IMR-90 (cell line): ENCODE data around the gene OXLD1. TPM values are rescaled to one million over a fixed set of nuclear protein-coding genes. Genes with fewer than 3 reads are reported as not detected.

Source experiments
- ATAC-seq: fragments of 200-7000 bp; cut with Tn5 transposase; 2 replicates; pipeline ENCODE4 v1.9.1; 2020; ENCODE audit warnings: low read depth, mild to moderate bottlenecking, moderate library complexity
- BruUV-seq: library from RNA; stranded (reverse); fragments of 400-500 nt; replicated peaks from 2 replicates; lab custom pipeline; 2021; lab: Mats Ljungman, UMichigan
- CTCF ChIA-PET: fragments of 300-600 bp; formaldehyde crosslinking; extraction: SDS; loops from one replicate; lab custom pipeline; 2021; ENCODE audit warnings: antibody characterized with exemption; lab: Yijun Ruan, JAX
- POLR2A ChIA-PET: fragments of 300-600 bp; sonication (Branson Sonifier 250); formaldehyde crosslinking; loops from one replicate; lab custom pipeline; 2022; ENCODE audit warnings: antibody characterized with exemption; ENCODE audit not compliant: unreplicated experiment; lab: Charles Lee
- DNase-seq: peaks from one replicate; pipeline ENCODE4 v3.0.0; 2013
- H2AFZ ChIP-seq: replicated peaks from 2 replicates; pipeline ENCODE3; 2013; ENCODE audit warnings: low read length, mild to moderate bottlenecking; ENCODE audit not compliant: poor library complexity
- H2AK5ac ChIP-seq: 2 replicates; pipeline ENCODE4 v1.6.1; 2013; ENCODE audit warnings: low read depth, low read length, inconsistent platforms
- H2AK9ac ChIP-seq: replicated peaks from 2 replicates; pipeline ENCODE3; 2013; ENCODE audit warnings: mild to moderate bottlenecking, low read depth, low read length, moderate library complexity; ENCODE audit not compliant: poor library complexity
- H2BK120ac ChIP-seq: 2 replicates; pipeline ENCODE4 v1.6.1; 2013; ENCODE audit warnings: low read depth, low read length, inconsistent platforms
- H2BK15ac ChIP-seq: 3 replicates; pipeline ENCODE4 v1.6.1; 2013; ENCODE audit warnings: low read depth, low read length, inconsistent platforms
- H2BK20ac ChIP-seq: 2 replicates; pipeline ENCODE4 v1.6.1; 2013; ENCODE audit warnings: low read depth, mild to moderate bottlenecking, inconsistent platforms, low read length, moderate library complexity
- H2BK5ac ChIP-seq: 2 replicates; pipeline ENCODE4 v1.6.1; 2013; ENCODE audit warnings: mild to moderate bottlenecking, low read depth, low read length, inconsistent platforms; ENCODE audit not compliant: poor library complexity, severe bottlenecking
- H3K14ac ChIP-seq: replicated peaks from 2 replicates; pipeline ENCODE4 v1.6.1; 2013; ENCODE audit warnings: low read depth, low read length, inconsistent platforms
- H3K18ac ChIP-seq: 2 replicates; pipeline ENCODE4 v1.6.1; 2013; ENCODE audit warnings: low read depth, low read length, control low read depth
- H3K23ac ChIP-seq: 2 replicates; pipeline ENCODE4 v1.6.1; 2013; ENCODE audit warnings: low read depth, low read length, inconsistent platforms
- H3K27ac ChIP-seq: 2 replicates; pipeline ENCODE4 v1.5.1; 2013; ENCODE audit warnings: mild to moderate bottlenecking, control low read depth, low read length; ENCODE audit not compliant: insufficient read depth
- H3K27me3 ChIP-seq: 2 replicates; pipeline ENCODE4 v1.6.1; 2013; ENCODE audit warnings: low read length; ENCODE audit not compliant: control insufficient read depth, insufficient read depth
- H3K36me3 ChIP-seq: 2 replicates; pipeline ENCODE4 v1.6.1; 2013; ENCODE audit warnings: low read length, mixed read lengths; ENCODE audit not compliant: control insufficient read depth, insufficient read depth
- H3K4ac ChIP-seq: 2 replicates; pipeline ENCODE4 v1.6.1; 2013; ENCODE audit warnings: low read depth, low read length, inconsistent platforms
- H3K4me1 ChIP-seq: 2 replicates; pipeline ENCODE4 v1.6.1; 2013; ENCODE audit warnings: low read length, mixed read lengths; ENCODE audit not compliant: control insufficient read depth, insufficient read depth
- H3K4me2 ChIP-seq: 2 replicates; pipeline ENCODE4 v1.6.1; 2013; ENCODE audit warnings: low read depth, mild to moderate bottlenecking, control low read depth, low read length, moderate library complexity
- H3K4me3 ChIP-seq: 2 replicates; pipeline ENCODE4 v1.5.1; 2013; ENCODE audit warnings: low read depth, mild to moderate bottlenecking, control low read depth, low read length, moderate library complexity; ENCODE audit not compliant: insufficient read depth
- H3K56ac ChIP-seq: 2 replicates; pipeline ENCODE4 v1.6.1; 2013; ENCODE audit warnings: low read length, inconsistent platforms; ENCODE audit not compliant: insufficient read depth; ENCODE audit errors: extremely low read depth
- H3K79me1 ChIP-seq, 2 experiments: 2 replicates each; pipeline ENCODE4 v1.6.1; 2013; ENCODE audit warnings: low read length in 2 of 2, inconsistent platforms in 1 of 2, low read depth in 1 of 2
- H3K9ac ChIP-seq: 2 replicates; pipeline ENCODE4 v1.6.1; 2013; ENCODE audit warnings: low read depth, low read length, control low read depth
- H3K9me1 ChIP-seq: 2 replicates; pipeline ENCODE4 v1.6.1; 2013; ENCODE audit warnings: low read length, inconsistent platforms; ENCODE audit not compliant: insufficient read depth
- H3K9me3 ChIP-seq: 2 replicates; pipeline ENCODE4 v1.6.1; 2013; ENCODE audit warnings: low read length; ENCODE audit not compliant: control insufficient read depth, insufficient read depth
- H4K20me1 ChIP-seq: 2 replicates; pipeline ENCODE4 v1.6.1; 2013; ENCODE audit warnings: low read length, inconsistent platforms; ENCODE audit not compliant: insufficient read depth
- H4K5ac ChIP-seq: 2 replicates; pipeline ENCODE4 v1.6.1; 2013; ENCODE audit warnings: mild to moderate bottlenecking, low read depth, low read length, control low read depth
- H4K8ac ChIP-seq, 2 experiments: 2 replicates each; pipeline ENCODE4 v1.6.1; 2013; ENCODE audit warnings: low read depth in 2 of 2, low read length in 2 of 2, control low read depth in 1 of 2, inconsistent platforms in 1 of 2
- H4K91ac ChIP-seq: 2 replicates; pipeline ENCODE4 v1.6.1; 2013; ENCODE audit warnings: low read depth, low read length, inconsistent platforms; ENCODE audit not compliant: insufficient read depth
- ELK1 ChIP-seq: fragments of 150-350 bp; IDR thresholded peaks from 2 replicates; pipeline ENCODE4 v1.6.1; 2016; ENCODE audit warnings: low read depth, mild to moderate bottlenecking, low read length, moderate library complexity, borderline replicate concordance
- FOS ChIP-seq: fragments of 150-350 bp; IDR thresholded peaks from 2 replicates; pipeline ENCODE4 v1.6.1; 2016; ENCODE audit warnings: low read depth, low read length
- MAFK ChIP-seq: IDR thresholded peaks from 2 replicates; pipeline ENCODE4 v1.6.1; 2012; ENCODE audit warnings: low read depth, low read length, improper control_type of control experiment
- MAZ ChIP-seq: IDR thresholded peaks from 2 replicates; pipeline ENCODE4 v1.6.1; 2012; ENCODE audit warnings: low read depth, mild to moderate bottlenecking, low read length, improper control_type of control experiment, moderate library complexity, borderline replicate concordance
- MXI1 ChIP-seq: IDR thresholded peaks from 2 replicates; pipeline ENCODE4 v1.6.1; 2012; ENCODE audit warnings: low read depth, mild to moderate bottlenecking, low read length, moderate library complexity, borderline replicate concordance
- NFE2L2 ChIP-seq: fragments of 150-350 bp; IDR thresholded peaks from 2 replicates; pipeline ENCODE4 v1.6.1; 2016; ENCODE audit warnings: low read depth, mild to moderate bottlenecking, low read length
- POLR2A ChIP-seq: IDR thresholded peaks from 2 replicates; pipeline ENCODE4 v1.6.1; 2012; ENCODE audit warnings: mild to moderate bottlenecking, low read depth, low read length
- SMC3 ChIP-seq: fragments of 150-350 bp; IDR thresholded peaks from 2 replicates; pipeline ENCODE4 v1.6.1; 2016; ENCODE audit warnings: low read depth, mild to moderate bottlenecking, antibody characterized with exemption, low read length, moderate library complexity
- WGBS, 2 experiments: methylation state at CpG; one replicate each; pipeline versions ENCODE4 v1.1.5 to v1.1.7; 2013; ENCODE audit warnings: missing lambda C conversion rate in 2 of 2; ENCODE audit not compliant: insufficient read length in 1 of 2; ENCODE audit errors: extremely low coverage in 2 of 2; 5-methylcytosine and 5-hydroxymethylcytosine counted together
- dilution Hi-C: fragments of 300-500 bp; cut with HindIII; formaldehyde crosslinking; loops from one replicate; pipeline ENCODE4 v1.14.3; 2018; ENCODE audit warnings: low sequenced_read_pairs; ENCODE audit not compliant: unreplicated experiment
- in situ Hi-C: fragments of 300-500 bp; cut with MboI; formaldehyde crosslinking; loops from 3 replicates; pipeline ENCODE4 v1.14.3; 2019; ENCODE audit warnings: low sequenced_read_pairs, inconsistent platforms, mixed read lengths
- intact Hi-C: fragments of 100-400 bp; cut with micrococcal nuclease; formaldehyde crosslinking; loops from 2 replicates; pipeline ENCODE4 v1.10.0; 2022
- polyA plus RNA-seq, 3 experiments: library from polyadenylated mRNA; depleted of rRNA; stranded (reverse); fragments of >200 nt; gene quantifications; 2 replicates each; pipeline ENCODE4 v1.2.3, GENCODE V29; 2012; ENCODE audit warnings: low replicate concordance in 1 of 3
- total RNA-seq: library from RNA; depleted of rRNA; stranded (reverse); fragments of >200 nt; gene quantifications from 2 replicates; pipeline ENCODE4 v1.2.3, GENCODE V29; 2012
- TF ChIP-seq, protein P1 (sequence below): fragments of 150-350 bp; IDR thresholded peaks from 2 replicates; pipeline ENCODE4 v1.6.1; 2017; ENCODE audit warnings: mild to moderate bottlenecking, antibody characterized with exemption, low read length, low read depth

OXLD1 gene
- total and polyA plus RNA-seq, 2 of the 4 experiments (the other 2 are of a cell fraction): 9.9 to 22.3 TPM

GRCh38 chr17:81702934-81703746 is 36.7 kb upstream of the OXLD1 start, which contains the start of gene MRPL12:
TSS of gene MRPL12 (plus strand) at chr17:81703367. CDS start at chr17:81703502, 135 bp downstream.
- peak within 1 kb of the TSS; percentile 86 for H3K27ac ChIP-seq
- no TSS peak for BruUV-seq
- peak; percentile 69; the same call in 1 of the 2 replicates for TF ChIP-seq MXI1
- TF ChIP-seq ELK1: 0 out of 2 replicates have a peak, but pooled peaks have one; percentile 3
- TF ChIP-seq MAZ: peak; percentile 21; the same call in 1 of the 2 replicates
- no peak for TF ChIP-seq MAFK
- no peak for TF ChIP-seq SMC3
- TF ChIP-seq NFE2L2: no peak
- TF ChIP-seq FOS: peak; percentile 10; the same call in 1 of the 2 replicates
- TF ChIP-seq POLR2A: peak; percentile 83
- TF ChIP-seq, protein P1, sequence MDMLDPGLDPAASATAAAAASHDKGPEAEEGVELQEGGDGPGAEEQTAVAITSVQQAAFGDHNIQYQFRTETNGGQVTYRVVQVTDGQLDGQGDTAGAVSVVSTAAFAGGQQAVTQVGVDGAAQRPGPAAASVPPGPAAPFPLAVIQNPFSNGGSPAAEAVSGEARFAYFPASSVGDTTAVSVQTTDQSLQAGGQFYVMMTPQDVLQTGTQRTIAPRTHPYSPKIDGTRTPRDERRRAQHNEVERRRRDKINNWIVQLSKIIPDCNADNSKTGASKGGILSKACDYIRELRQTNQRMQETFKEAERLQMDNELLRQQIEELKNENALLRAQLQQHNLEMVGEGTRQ: peak; percentile 1; the same call in 1 of the 2 replicates
- DNase-seq (peak; percentile 89), ATAC-seq (peak; percentile 93)
- ChIA-PET POLR2A (interaction anchor here (0.5 to 0.6 kb wide), 3 partner anchors 14 to 840 kb away, joined by 4 to 9 read pairs (median 5); no protein-coding TSS in a partner anchor), CTCF (no interaction called here)
- H3K9me3 ChIP-seq: no peaks in the 10 kb centered on the region
- intact Hi-C loops: no loop called here
- peak within 1 kb of the TSS; percentile 60 to 96 for H4K8ac ChIP-seq
- peak within 1 kb of the TSS; percentile 93 for H2AFZ ChIP-seq
- H3K27me3 ChIP-seq: no peaks in the 10 kb centered on the region
- peak within 1 kb of the TSS; percentile 87 for H3K4me2 ChIP-seq
- peak within 1 kb of the TSS; percentile 69 for H2BK5ac ChIP-seq
- peak within 1 kb of the TSS; percentile 77 for H3K4ac ChIP-seq
- H4K5ac ChIP-seq: peak within 1 kb of the TSS; percentile 62
- dilution Hi-C loops: no loop called here
- H3K4me1 ChIP-seq: peaks cover 7% of the 10 kb centered on the region
- no peak within 1 kb of the TSS for H3K18ac ChIP-seq
- peak within 1 kb of the TSS; percentile 79 for H3K4me3 ChIP-seq
- no peak within 1 kb of the TSS for H2BK120ac ChIP-seq
- in situ Hi-C loops: no loop called here
- H2AK5ac ChIP-seq: peak within 1 kb of the TSS; percentile 87
- H3K9me1 ChIP-seq: no peaks in the 10 kb centered on the region
- H4K20me1 ChIP-seq: peaks cover 37% of the 10 kb centered on the region
- H3K56ac ChIP-seq: peak within 1 kb of the TSS; percentile 74
- peak within 1 kb of the TSS; percentile 90 for H3K14ac ChIP-seq
- H2BK20ac ChIP-seq: no peak within 1 kb of the TSS
- H3K79me1 ChIP-seq: peaks cover 15 to 57% of the 10 kb centered on the region in 2 experiments
- no peak within 1 kb of the TSS for H2BK15ac ChIP-seq
- peak within 1 kb of the TSS; percentile 75 for H2AK9ac ChIP-seq
- peaks cover 30% of the 10 kb centered on the region for H3K36me3 ChIP-seq
- H3K9ac ChIP-seq: peak within 1 kb of the TSS; percentile 87
- peak within 1 kb of the TSS; percentile 50; the same call in 1 of the 2 replicates for H4K91ac ChIP-seq
- 1% methylated on average over 62 of the region's 102 CpGs; no CpG with 5 or more reads in 1 of the 2 experiments for WGBS, 2 experiments
- H3K23ac ChIP-seq: peak within 1 kb of the TSS; percentile 54
